OCI-LY7 (cell line): Measurements from ENCODE around the gene TBXA2R.
"Not testable (repeated sequence)": the region's sequence is repeated elsewhere in the genome, so short reads cannot be mapped to it uniquely, and the experiment has no call there.

ENCODE experiments used
- CTCF ChIP-seq: fragments of 200-600 bp; sonication (generic); conservative IDR thresholded peaks from 2 replicates; pipeline ENCODE4 v1.5.1; 2014; ENCODE audit warnings: mild to moderate bottlenecking, antibody characterized with exemption, low read length, moderate library complexity, mixed read lengths
- EZH2phosphoT487 ChIP-seq: fragments of 200-600 bp; sonication (generic); IDR thresholded peaks from 2 replicates; pipeline ENCODE4 v1.6.1; 2018; ENCODE audit warnings: low read depth, borderline replicate concordance, mild to moderate bottlenecking, mixed run types, antibody characterized with exemption, low read length, moderate library complexity, mixed read lengths

- TF ChIP-seq CTCF, EZH2phosphoT487: not testable (repeated sequence)
Observed at GRCh38 chr19:3628766-3629165, 22.1 kb upstream of the TBXA2R start.
